Left lobe of liver (tissue), 2 donors: ENCODE data around the gene RGL4. TPM values are rescaled to one million over a fixed set of nuclear protein-coding genes. Genes with fewer than 3 reads are reported as not detected.
"Not testable (repeated sequence)": the region's sequence is repeated elsewhere in the genome, so short reads cannot be mapped to it uniquely, and the experiment has no call there.

Experiments
- ATAC-seq: fragments of 200-7000 bp; cut with Tn5 transposase; one replicate; pipeline ENCODE4 v1.9.1; 2020; ENCODE audit warnings: mild to moderate bottlenecking, moderate library complexity
- DNase-seq: peaks from one replicate; pipeline ENCODE4 v3.0.0-alpha.2; 2020; ENCODE audit warnings: low spot score
- total RNA-seq: library from RNA; stranded (reverse); gene quantifications from one replicate; pipeline ENCODE4 v1.2.1, GENCODE V29; 2021
- donor health status: DM: no; HTN: no; CAD: no; lungs with moderate emphysema.
- donor health status: DM: no; HTN: yes; CAD: no.

Gene RGL4
- total RNA-seq, result not detected

DNA sequence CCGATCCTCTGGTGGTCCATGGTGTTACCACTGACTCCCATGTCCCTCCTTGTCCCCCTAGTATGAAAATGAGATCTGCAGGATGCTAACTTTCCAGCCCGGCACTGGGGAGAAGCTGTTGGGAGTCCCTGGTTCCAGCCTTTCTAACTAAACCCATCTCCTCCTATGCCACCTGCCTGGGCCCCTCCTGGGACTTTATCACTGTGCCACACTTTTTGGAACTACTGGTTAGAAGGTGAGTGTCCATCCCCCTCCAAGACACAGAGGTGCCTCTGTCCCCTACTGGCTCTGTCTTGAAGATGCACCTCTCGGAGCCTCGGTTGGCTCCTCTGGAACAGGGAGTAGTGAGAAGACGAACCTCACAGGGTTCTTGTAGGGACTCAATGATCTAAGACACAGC, at the start of gene RGL4:
TSS of gene RGL4 (plus strand) at position 301 of the 400 bp plus-strand sequence. CDS start 1,018 bp downstream, outside the sequence.
- no peak for ATAC-seq
- peak; percentile 37 for DNase-seq

DNA sequence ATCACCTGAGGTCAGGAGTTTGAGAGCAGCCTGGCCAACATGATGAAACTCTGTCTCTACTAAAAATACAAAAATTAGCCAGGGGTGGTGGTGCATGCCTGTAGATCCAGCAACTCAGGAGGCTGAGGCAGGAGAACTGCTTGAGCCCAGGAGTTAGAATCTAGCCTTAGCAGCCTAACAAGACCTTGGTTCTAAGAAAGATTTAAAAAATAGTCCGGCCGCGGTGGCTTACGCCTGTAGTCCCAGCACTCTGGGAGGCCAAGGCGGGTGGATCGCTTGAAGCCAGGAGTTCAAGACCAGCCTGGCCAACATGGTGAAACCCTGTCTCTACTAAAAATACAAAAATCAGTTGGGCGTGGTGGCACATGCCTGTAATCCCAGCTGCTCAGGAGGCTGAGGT, 44.3 kb upstream of the RGL4 start:
- not testable (repeated sequence) for DNase-seq, ATAC-seq

DNA sequence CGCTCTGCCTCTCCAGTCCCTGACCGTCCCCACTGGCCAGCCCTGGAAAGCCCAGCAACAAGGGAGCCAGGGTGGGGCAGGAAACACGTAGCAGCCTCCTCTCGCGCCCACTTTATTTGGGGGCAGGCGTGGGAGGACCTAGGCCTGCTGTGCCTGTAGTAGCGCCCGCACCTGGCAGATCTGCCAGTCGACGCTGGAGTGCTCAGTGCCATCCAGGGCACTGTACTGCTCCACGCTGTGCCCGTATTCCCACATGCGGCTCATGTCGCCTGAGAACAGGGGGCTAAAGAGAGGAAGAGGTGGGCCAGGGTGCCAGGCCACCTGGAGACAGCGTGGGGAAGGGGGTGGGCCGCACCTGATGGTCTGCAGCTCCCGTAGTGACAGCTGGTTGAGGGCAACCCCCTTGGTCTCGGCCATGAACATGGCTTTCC, 41.7 kb upstream of the RGL4 start:
- DNase-seq (no peak), ATAC-seq (no peak)

GRCh38 chr22:23651676-23652075, 39.1 kb upstream of the RGL4 start:
- no peak for DNase-seq

DNA sequence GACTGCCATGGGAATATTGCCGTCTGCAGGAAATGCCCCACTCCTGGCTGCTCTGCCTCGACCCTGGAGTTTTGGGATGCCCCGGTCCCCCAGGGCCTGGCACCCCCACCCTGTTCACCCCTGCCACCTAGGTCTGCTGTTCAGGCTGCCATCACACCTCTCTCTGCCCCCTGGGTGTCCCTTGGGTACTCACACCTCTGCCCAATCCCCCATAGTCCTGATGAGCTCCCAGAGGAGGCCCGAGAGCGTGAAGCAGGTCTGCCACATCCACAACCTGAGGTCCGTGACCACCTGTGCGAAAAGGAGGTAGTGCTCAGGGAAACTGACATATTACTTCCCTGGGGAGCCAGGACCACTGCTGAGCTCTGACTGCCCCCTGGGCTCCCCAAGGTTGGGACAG, 38.5 kb upstream of the RGL4 start:
- ATAC-seq (no peak), DNase-seq (no peak)

More at GRCh38 chr22:23651676-23652075, 39.1 kb upstream of the RGL4 start:
- no peak for ATAC-seq

DNA sequence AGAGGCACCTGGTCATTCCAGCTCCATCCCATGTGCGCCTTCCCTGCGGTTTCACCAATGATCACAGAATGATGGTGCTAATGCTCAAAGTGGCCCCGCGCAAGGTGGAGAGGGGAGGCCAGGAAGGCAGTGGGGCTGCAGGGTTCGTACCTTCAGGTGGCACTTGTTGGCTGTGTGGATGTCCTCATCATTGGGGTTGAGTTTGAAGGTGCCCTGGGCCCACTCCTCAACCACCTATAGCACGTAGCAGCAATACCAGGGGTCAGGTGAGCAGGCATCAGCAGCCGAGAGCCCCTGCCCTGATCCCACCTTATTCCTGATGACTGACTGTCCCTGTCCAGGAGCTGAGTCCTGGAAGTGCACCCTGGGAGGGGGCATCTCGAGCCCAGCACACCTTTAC, 38.1 kb upstream of the RGL4 start:
- no peak for ATAC-seq
- DNase-seq, result no peak

GRCh38 chr22:23655891-23656475, 34.8 kb upstream of the RGL4 start:
- DNase-seq (no peak), ATAC-seq (no peak)

DNA sequence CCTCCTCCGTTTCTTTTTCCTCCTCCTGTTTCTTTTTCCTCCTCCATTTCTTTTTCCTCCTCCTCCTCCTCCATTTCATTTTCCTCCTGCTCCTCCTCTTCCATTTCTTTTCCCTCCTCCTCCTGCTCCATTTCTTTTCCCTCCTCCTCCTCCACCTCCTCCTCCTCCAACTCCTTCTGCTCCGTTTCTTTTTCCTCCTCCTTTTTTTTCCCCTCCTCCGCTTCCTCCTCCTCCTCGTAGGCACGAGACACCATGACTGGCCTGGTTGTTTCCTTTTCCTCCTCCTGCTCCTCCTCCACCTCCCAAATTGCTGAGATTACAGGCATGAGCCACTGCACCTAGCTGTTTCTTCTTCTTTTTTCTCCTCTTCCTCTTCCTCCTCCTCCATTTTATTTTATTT, 33.1 kb upstream of the RGL4 start:
- no peak for ATAC-seq
- no peak for DNase-seq

DNA sequence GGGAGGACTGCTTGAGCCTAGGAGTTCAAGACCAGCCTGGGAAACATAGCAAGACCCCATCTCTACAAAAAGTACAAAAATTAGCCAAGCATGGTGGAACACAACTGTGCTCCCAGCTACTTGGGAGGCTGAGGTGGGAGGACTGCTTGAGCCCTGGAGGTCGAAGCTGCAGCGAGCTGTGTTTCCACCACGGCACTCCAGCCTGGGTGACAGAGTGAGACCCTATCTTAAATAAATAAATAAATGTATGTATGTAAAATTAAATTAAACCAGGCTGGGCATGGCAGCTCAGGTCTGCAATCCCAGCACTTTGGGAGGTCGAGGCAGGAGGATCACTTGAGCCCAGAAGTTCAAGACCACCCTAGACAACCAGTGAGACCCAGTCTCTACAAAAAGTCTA, 30.4 kb upstream of the RGL4 start:
- ATAC-seq, DNase-seq: not testable (repeated sequence)

- no peak for DNase-seq
- no peak for ATAC-seq
Observed at GRCh38 chr22:23670378-23671295, 20.2 kb upstream of the RGL4 start.

GRCh38 chr22:23671387-23671786, 19.4 kb upstream of the RGL4 start:
- DNase-seq, ATAC-seq: not testable (repeated sequence)

DNA sequence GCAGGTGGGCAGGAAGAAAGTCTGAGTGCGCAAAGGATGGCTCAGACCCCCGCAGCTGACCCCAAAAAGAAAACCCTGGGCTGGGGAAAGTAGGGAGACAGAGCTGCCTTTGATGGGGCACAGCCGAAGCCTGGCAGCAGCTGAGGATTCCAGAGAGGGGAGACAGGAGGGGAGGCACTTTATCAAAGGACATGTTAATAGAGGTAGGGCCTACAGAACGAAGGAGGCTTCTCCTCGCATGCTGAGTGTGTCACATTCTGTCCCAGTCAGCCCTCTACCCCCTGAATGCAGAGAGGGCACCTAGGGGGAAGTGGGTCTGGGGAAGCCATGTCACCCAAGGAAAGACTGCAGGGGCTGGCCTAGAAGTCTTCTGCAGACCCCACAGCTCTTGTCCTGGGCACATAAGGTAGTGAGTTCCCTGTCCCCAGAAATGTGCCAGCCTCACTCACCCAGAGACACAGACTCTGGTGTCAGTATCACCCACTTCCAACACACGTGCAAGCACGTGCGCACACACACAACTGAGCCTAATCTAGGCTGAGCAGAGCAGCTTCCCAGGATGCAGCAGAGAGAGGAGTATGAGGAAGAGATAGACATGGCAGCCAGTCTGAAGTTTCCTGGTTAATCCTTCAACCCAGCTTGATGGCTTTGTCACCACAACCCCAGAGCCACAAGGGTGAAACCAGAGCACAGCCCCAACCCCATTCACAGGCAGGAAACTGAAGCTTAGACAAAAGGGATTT, 18.3 kb upstream of the RGL4 start:
- not testable (repeated sequence) for DNase-seq, ATAC-seq

DNA sequence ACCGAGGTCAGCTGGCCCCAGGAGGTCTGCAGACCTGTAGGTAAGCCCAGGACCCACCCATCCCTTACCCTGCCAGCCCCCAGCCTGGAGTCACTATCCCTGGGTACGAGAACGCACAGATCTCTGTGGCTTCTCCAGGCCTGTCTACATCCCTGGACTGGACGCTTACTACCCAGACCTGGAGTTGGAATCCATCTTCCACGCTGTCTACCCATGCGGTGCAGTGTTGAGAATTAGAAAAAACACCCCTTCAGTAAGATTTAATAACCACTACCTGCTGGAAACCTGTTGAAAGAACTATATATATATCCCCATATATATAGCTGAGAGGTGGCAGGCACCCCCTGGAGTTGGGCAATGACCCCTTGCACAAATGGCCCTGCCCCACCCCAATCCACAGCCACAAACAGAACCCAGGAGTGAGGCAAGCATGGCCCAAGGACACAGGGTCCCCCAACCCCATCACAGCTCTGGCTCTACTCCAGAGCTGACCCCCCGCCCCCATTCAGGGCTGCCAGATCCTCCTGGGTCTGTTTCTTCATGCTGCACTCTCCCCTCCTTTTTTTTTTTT, 17.7 kb upstream of the RGL4 start:
- no peak for ATAC-seq

DNA sequence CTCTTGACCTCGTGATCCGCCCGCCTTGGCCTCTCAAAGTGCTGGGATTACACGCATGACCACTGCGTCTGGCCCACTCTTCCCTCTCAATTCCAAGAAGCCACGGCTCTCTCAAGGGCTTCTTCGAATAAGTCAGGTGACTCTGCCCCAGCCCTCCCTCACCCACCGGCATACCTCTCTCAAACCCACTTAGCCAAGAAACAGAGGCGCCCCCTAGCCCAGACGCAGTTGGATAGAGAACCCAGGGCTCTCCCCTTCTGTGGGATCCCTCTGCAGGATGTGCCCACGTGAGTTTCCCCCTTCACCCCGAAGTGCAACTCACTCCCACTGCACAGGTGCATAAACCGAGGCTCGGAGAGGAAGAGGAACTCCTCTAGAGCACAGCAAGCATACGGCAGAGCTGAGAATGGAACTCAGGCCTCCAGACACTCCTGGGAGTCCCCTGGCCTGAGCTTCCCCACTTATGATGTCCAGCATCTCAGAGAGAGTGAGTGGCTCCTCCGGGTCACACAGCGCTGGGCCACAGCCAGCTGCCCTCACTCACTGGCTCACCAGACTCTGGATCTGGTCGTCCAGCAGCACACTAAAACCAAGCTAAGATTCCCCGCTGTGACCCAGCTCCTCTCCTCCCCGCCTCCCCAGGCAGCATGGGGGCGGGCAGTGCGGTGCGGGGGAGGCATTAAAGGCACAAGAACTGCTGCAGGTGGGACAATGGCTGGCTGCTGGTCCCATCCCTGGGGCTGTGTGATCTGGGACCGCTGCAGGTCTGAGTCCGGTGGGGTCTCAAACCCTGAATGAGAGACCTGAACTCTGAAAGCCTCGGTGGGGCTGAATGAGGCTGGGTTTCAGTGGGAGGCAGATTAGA, 16.8 kb upstream of the RGL4 start:
- no peak for DNase-seq

More for the DNA sequence above, 17.7 kb upstream of the RGL4 start:
- DNase-seq, result no peak

DNA sequence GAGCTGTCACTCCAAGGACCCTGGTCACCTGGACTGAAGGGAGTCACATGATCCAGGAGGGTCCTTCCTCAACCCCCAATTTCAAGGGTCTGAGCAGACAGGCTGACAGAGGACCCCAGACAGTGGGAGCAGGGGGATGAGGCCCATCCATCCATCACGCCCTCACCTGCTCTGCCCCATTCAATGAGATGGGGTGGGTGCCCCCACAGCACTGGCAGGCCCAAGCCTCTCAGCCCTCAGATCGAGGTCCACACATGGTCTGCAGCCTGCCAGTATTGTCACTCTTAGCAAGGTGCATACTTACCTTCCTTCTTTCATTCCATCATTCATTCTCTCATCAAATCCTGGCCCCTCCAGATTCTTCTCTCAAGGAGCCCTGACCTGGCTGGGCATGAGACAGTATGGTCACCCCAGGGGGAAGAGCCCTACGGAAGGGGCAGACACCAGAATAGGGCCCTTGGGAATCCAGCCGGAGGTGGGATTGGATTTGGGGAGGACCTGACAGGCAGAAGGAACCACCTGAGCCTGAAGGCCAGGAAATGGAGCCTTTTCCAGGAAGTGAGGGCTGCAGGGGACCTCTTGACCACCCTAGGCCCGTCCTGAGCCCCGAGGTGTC, 15.8 kb upstream of the RGL4 start:
- DNase-seq, ATAC-seq: not testable (repeated sequence)

More for the DNA sequence above, 16.8 kb upstream of the RGL4 start:
- ATAC-seq, result no peak

DNA sequence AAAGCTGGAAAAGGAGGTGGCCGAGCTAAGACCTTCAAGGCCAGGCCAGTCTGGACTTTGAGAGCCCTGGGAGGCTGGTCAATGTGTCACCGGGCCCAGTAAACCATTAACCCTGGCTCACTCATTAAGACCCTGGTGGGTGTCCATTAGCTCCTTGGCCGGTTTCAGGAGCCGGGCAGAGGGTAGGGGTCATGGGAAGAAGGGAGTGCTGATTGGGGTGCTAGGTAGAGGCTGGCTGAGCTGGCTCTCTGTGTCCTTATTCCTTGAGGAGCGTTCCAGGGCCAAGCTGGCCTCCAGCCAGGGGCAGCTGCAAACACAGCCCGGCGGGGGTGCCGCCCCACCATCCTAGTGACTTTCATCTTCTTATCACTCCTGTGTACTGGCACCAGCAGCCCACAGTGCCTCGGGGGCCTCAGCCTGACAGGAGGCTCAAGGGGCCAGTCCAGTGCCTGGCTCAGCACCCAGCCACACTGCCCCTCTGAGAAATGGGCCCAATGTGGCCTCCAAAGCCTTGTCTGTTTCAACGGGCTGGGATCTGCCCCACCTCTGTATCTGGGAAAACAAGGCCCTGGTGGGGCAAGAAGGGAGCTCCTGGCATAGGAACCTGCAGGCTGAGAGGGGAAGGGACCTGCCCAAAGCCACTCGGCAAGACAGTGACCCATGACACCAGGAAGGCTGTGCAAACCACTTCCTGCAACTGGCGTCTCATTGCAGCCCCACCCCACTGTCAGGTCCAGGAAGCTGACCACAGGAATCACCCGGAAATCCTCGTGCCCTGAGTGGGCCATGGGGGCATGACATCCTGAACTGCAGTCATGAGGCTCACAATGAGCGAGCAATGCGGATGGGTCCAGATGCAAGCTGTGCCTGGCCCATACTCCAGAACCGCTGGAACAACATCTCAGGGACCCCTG, 15.1 kb upstream of the RGL4 start:
- DNase-seq (peak; percentile 61), ATAC-seq (peak; percentile 74)

DNA sequence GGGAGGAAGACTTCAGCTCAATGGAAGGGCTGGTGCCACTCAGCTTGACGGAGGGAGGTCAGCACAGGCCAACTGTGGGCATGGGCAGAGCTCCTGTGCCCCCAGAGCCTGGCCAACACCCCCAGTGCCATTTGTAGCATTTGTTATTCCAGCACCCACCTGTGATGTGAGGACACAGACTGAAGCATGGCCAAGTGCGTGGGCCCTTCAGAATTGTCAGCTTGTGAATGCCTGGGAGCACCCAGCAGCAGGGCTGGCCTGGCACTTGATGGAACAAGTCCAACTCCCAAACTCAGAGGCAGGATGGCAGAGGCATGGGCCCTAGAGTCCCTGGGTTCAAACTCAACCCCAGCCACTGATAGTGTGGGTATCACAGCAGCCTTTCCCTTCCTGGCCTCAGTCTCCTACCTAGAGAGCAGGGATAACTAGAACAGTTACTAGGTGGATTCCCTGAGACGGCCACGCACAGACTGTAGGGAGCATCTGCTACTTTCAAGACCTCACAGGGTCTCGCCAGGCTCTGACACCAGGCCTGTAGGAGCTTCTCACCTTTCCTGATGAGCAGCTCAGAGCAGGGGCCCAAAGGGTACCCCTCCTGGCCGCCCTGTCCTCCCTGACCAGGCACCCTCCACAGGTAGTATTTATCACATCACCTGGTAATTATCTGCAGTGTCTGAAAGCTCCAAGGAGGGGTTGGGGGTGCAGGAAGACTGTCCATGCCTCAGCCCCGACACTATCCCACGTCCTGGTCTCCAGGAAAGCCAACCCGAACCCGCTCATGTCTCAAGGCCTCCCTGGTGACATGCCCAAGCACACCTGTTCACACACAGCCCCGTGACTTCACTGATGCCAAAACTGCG, 13.7 kb upstream of the RGL4 start:
- not testable (repeated sequence) for DNase-seq, ATAC-seq

DNA sequence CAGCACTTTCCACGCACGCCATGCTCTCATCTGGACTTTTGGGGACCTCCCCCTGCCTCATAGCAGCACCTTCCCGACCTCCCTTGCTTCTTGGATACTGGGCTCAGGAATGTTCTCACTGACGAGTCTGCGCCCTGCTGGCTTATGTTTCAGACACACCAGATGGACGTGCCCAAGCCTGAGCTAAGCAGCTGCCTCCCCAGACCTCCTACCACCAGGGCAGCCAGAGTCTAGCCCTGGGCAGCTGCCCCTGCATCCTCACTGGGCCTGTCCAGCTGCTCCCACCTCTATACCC, 13.2 kb upstream of the RGL4 start:
- DNase-seq (no peak), ATAC-seq (no peak)
